Tibial nerve (tissue), 4 donors: Measurements from ENCODE around the gene NDUFB5.

Experiments used
- EP300 ChIP-seq, 2 donors: sonication (generic); formaldehyde crosslinking; IDR thresholded peaks; one replicate each; pipeline ENCODE4 v1.6.1; 2017; ENCODE audit warnings: antibody characterized with exemption in 2 of 2, mild to moderate bottlenecking in 1 of 2
- POLR2A ChIP-seq, 2 donors: fragments of 450-650 bp; IDR thresholded peaks; one replicate each; pipeline ENCODE4 v1.6.1; 2017; ENCODE audit warnings: antibody characterized with exemption in 2 of 2, mild to moderate bottlenecking in 2 of 2, moderate library complexity in 2 of 2
- TF ChIP-seq, protein P1 (sequence below), 5 experiments: fragments of 200-600 bp in 3 of 5; fragments of 450-650 bp in 2 of 5; sonication (generic) in 3 of 5; IDR thresholded peaks; one replicate each; pipeline ENCODE4 v1.5.1; 2016 to 2019; ENCODE audit warnings: antibody characterized with exemption in 5 of 5, mild to moderate bottlenecking in 3 of 5, moderate library complexity in 2 of 5

DNA sequence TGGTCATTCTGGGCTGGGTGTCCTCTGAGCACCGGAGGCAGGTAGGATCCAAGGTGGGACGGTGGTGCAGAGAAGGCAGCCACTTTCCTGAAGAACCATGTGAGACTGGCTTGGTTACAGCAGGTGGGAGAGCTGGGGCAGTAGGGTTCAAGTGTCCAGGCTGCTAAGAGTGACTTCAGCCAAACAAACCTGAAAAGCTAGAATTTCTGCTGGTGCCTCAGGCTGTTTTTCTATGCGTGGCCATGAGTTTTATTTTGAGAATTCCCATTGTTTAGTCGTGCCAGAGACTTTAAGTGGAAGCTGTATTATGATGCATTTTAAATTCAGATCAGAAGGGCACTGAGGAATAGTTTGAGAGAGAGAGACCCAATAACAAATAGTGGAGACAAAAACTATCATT, 68.3 kb downstream of the NDUFB5 start:
- TF ChIP-seq, protein P1, sequence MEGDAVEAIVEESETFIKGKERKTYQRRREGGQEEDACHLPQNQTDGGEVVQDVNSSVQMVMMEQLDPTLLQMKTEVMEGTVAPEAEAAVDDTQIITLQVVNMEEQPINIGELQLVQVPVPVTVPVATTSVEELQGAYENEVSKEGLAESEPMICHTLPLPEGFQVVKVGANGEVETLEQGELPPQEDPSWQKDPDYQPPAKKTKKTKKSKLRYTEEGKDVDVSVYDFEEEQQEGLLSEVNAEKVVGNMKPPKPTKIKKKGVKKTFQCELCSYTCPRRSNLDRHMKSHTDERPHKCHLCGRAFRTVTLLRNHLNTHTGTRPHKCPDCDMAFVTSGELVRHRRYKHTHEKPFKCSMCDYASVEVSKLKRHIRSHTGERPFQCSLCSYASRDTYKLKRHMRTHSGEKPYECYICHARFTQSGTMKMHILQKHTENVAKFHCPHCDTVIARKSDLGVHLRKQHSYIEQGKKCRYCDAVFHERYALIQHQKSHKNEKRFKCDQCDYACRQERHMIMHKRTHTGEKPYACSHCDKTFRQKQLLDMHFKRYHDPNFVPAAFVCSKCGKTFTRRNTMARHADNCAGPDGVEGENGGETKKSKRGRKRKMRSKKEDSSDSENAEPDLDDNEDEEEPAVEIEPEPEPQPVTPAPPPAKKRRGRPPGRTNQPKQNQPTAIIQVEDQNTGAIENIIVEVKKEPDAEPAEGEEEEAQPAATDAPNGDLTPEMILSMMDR (IDR thresholded peaks at IDR 0.05) = no peak
- TF ChIP-seq POLR2A (IDR thresholded peaks at IDR 0.05) (no peak), EP300 (IDR thresholded peaks at IDR 0.05) (no peak)
